KG1 (cell line): ENCODE data around the gene ST6GAL2.

Source experiments
- DNase-seq: peaks from one replicate; lab custom pipeline; 2025; lab: John Stamatoyannopoulos, UW

Gene ST6GAL2

DNA sequence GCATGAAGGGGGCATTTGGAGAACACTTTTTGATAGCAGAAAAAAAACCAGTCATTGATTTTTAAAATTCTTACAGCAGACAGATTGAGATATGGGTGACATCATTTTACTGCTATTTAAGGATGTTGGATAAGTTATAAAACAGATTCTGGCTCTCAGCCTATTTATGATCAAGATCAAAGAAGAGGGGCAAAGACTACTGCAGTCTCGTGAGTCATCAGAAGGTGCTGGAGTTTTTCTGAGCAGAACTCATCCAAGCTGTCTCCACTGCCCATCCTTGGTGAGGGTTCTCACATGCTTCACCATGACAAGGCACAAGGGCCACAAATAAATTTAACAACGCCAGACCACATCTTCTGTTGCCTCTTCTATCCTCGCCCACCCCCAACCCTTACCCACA, 58.8 kb downstream of the ST6GAL2 start:
- no peak for DNase-seq

DNA sequence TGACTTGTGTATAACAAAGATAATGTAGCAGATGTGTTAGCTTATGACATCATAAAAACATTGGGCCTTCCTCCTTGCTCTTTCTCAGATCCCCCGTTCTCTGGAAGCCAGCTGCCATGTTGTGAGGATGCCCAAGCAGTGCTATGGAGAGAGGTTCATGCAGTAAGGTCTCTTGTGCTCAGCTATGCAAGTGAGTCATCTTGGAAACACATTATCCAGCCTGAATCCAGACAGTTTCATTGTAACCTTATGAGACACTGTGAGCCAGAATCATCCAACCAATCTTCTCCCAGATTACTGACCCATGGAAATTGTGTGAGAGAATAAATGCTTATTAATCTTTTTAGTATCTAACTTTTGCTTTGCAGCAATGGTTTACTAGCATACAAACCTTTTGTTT, 60.8 kb downstream of the ST6GAL2 start:
- no peak for DNase-seq

DNA sequence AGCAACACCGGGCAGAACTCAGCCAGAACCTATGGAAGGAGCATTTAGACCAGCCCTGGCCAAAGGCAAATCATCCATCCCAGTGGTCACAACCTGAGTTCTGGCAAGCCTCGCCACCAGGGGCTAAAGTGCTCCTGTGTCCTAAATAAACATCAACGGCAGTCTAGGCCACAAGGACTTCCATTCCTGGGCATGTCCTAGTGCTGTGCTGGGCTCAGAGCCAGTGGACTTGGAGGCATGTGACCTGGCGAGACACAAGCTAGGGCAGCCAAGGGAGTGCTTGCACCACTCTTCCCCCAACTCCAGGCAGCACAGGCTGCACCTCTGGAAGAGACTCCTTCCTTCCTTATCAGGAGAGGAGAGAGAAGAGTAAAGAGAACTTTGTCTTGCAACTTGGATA, 69.0 kb downstream of the ST6GAL2 start:
- no peak for DNase-seq

DNA sequence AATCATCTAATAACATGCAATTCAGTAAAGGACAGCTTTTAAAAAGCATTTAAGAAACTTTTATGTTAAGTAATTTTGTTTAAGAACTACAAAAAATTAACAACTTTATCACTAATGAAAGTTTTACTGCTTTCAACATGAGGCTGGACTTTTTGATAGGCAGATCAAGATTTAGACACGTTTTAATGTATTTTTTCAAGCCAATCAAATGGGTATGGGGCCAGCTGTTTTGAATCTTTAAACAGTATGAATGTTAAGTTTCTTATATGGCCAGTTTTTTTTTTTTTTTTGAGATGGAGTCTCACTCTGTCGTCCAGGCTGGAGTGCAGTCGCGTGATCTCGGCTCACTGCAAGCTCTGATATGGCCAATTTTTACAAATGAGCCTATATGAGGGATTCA, 73.1 kb downstream of the ST6GAL2 start:
- no peak for DNase-seq

DNA sequence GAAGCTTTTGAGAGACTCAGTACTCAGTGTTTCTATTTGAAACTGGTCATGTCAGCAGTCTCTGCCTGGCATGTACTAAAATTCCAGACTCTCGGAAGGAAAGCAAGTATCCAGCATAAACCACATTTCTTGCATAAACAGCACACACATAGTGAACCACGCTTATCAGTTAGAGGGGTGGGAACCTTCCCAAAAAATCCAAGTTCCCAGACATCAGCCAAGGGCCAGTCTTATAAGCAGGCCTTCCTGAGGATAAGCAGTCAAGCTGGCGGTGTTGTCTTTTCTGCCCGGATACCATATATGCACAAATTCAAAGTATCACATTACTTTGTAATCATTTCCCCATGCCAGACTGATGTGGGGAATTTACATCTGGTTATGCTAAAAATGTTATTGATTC, 73.6 kb downstream of the ST6GAL2 start:
- DNase-seq = no peak

DNA sequence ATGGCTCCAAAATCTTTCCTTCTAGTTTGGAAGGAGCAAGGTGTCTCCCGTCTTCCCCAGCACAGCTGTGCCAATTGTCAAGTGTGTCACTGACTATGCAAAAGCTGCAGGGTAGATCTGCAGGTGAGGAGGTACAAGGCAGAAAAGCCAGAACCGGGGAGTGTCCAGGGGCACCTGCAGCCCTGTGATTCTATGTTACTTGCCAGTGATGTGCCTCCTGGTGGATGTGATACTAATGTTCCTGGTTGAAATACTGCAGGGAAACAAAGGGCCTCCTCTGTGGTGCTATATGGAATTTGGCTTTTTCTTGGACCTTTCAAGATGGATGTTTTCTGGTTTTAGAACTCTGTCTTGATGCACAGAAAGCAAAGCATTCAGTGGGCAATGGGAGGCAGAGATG, 80.3 kb downstream of the ST6GAL2 start:
- DNase-seq = no peak

DNA sequence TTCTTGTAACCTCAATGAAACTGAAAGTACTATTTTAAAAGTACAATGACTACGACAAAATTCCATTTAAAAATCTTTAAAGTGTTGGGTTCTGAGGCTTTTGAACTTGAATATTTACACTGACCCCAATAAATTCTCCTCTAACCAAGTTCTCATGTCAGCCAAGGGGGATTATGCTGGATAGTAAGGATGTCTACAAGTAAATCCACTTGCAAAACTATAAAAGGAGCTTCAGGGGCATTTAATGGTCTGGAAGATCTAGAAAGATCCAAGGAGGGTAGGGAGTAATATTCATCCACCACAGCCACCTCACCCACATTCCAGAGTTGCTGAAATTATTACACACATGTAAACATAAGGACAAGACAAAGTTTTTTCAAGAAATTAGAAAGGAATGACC, 81.8 kb downstream of the ST6GAL2 start:
- no peak for DNase-seq

DNA sequence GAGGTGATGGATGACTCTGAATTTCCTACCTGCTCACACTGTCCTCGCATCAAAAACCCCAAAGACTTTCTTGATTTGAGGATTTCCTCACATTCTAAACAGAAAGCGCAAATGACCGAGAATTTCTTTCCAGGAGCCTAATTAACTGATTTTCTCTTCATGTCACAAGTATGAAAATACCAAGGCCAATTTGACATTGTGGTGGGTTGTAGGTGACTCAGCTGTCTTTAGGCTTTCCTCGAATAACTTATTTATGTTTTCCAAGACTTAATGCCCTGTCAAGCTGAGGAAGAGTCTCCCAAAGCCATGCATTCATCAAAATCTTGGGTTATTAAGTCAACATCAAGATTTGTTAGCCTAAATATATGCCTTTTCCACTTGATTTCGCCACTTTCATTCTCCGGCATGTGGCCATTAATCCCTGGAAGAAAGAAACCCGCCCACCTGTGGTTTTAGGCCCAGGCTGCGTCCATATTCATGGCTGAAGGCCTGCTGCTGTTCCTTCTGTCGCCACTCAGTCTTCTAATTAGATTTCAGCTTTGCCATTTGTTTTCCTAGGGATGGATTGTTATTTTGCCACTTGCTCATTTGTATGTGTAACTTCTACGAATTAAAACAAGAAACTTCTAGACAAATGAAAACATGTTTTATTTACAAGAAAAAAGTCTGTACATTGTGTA, 84.9 kb downstream of the ST6GAL2 start:
- no peak for DNase-seq

DNA sequence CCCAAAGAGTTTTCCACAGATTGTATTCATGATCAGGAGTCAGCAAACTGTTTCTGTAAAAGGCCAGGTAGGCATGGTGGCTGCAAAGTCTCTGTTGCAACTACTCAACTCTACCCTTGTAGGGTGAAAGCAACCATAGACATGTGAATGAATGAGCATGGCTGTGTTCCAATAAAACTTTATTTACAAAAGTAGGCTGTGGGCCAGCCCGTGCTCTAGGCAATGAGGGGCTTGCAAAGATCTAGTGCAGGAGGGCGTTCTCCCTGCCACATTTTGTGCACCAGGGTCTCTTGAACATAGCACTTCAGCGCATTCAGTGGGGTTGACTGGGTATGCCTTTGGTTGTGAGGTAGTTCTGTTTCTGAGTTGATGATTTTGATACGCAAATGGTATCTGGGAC, 85.8 kb downstream of the ST6GAL2 start:
- DNase-seq = no peak

DNA sequence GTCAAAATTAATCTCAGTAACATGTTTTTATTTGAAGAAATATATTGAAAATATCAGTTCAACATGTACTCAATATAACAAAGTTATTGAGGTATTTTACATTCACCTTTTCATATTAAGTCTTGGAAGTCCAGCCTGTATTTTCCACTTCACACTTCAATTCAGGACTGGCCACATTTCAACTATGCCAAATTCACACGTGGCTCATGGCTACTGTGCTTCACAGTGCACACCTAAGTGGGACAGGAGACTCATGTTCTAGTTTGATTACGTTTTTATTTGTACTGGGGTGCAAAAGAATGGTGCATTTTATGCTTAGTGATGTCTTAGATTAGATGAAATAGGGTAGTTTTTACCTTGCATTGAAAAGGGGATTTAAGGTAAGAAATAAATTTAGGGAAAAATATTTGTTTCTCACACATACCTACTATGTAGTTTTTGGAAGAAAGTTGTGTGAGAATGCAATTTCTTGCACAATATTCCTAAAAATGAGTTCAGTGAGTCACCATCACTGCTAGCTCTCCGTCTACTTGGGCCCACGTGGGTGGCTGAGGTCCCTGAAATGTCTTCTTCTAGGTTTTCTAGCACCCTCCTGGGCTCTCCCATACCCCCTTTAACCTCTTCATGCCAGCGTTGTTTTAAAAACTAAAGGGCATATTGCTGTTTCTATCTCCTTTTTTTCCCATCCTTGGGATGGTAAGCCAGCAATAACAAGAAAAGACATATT, 87.0 kb downstream of the ST6GAL2 start:
- DNase-seq = no peak

DNA sequence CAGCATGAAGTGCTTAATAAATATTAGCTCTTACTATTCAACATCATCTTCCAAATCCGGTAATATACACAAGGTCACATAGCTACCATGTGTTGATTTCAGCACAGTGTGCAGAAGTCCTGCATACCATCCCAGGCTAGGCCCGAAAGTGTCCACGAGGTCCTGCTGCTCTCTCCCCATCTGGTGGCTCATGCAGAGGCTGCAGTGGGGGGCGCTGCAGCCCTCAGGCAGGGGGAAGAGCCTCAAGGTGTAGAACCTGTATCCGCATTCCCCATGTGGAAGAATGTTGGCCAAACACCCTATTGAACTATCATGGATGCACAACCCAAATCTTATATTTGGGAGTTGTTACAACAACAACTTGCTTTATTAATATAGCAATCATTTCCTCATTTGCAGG, 88.5 kb downstream of the ST6GAL2 start:
- DNase-seq = no peak

DNA sequence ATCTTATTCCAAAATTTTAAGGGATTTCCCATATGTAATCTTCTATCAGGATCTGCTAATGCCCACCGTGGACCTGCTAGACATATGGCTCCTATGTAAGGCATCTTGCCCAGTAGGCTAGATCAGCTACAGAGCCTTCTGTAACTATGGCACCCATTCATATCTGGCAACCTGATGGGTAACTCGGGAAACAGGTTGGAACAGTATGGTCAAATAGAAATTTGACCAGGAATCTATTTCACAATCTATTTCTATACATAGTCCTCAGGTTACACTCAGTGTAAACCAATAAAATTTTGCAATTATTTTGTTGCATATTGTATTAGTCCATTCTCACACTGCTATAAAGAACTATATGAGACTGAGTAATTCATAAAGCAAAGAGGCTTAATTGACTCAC, 93.3 kb downstream of the ST6GAL2 start:
- DNase-seq = no peak

DNA sequence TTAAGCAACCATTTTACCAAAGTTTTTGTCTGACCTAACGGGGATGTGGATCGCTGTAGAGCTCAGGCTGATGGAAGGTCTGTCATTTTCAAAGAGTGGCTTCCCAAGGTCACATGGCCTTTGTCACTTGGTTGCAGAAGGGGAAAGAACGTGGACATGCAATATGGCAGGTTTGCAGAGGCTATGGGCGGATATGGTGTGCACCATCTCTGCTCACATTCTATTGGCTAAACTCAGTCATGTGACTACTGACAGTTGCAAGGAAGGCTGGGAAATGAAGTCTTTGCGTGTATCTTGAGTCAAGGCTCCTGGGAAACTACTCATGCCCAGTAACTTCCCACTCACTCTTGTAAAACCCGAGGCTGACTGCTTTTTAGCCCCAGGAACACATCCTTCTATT, 96.8 kb downstream of the ST6GAL2 start:
- no peak for DNase-seq

DNA sequence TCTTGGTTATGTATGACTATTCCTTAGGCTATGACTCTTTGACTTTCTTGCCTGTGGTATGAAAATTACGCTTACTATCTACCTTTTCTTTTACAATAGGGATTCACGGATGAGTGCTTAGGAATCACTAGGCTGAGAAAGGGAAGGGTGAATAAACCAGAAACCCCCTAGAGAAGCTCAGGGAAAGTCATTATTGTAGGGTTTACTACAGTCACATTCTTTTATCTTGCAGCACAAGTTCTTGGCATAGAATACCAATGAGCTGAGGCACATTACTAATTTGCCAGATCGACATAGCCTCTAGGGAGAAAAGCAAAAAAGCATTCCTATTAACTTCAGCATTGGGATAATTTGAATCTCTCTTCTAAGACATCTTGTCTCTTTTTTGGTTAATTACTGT, 103.3 kb downstream of the ST6GAL2 start:
- DNase-seq = no peak

DNA sequence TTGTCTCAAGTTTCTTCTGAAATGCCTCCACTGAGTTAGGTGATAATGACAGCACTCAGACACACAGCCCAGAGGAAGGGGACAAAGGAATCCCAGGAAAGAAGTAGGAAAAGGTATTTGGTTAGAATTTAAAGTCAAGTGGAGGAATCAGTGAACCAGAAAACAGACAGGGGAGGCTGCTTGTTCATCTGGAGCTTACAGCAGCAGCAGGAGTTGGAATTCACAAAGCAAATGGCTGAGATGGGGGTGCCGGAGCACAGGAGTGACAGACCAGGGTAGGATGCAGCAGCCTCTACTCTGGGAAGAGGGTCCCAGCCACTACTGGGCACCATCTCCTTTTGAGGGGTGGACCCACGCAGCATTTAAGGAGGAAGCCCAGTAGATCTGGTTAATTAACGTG, 104.8 kb downstream of the ST6GAL2 start:
- no peak for DNase-seq

DNA sequence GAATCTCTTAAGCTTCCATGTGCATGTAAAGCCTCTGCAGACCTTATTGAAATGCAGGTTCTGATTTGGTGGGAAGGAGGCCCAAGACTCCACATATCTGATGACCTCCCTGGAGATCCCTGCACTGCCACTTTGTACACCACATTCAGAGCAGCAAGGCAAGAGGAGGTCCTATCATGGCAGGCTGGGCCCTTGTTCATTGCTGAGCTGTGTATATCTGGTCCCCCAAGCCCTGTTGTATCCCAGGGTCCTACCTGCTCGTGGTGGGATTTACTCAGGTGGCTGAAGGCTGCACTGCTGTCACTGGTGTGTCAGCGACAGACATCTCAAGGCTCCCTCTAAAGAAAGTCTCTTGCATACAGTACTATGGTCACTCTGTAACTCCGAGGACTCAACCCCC, 114.2 kb downstream of the ST6GAL2 start:
- no peak for DNase-seq

DNA sequence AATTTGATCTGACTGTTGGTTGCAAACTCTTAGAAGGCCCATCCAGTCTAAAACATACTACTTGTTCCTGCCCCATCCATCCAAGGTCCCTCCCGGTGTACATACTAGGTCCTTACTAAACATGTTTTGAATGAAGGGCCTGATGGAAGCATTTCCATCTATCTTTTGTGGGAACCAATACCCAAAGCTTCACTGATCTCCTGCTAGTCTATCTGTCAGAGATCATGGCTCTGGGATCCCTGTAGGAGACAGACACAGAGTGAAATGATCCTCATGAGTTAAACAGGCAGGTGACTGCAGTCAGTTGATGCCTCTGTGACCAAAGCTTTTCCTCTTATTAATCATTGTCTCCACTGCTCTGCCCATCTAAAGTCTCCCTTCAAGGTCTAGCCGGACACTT, 115.0 kb downstream of the ST6GAL2 start:
- DNase-seq = no peak

DNA sequence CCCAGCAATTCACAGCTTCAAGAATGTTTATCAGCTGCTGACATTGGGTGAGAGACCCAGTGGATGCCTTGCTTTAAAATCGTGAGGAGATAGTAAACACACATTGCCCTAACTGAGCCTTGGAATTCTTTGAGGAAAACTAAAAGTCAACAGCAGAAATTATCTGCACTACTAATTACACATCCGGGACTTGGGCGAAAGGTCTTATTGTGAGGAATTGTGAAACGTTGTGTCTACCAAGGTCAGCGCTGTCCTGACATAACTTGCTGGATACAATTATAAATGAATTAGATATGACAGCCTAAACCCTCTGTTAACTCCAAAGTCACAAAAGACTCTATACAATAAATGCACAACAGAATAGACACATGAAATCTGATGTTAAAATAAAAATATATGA, 121.4 kb downstream of the ST6GAL2 start:
- no peak for DNase-seq

DNA sequence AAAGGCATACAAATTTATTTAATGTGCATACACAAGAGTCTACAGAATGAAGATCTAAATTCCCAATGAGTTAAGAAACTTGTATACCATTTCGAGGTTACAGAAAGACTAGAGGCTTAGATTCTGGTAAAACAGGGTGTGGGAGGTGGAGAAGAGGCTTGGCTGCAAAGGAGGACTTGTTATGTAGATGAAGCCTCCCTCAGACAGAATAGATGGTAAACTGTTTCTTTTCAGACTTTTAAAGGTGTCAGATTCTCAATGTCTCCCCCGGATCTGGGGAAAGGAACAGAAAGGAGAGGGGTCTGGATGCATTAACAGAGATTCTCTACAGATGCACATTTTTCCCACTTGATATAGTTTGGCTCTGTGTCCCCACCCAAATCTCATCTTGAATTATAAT, 126.0 kb downstream of the ST6GAL2 start:
- DNase-seq = no peak

DNA sequence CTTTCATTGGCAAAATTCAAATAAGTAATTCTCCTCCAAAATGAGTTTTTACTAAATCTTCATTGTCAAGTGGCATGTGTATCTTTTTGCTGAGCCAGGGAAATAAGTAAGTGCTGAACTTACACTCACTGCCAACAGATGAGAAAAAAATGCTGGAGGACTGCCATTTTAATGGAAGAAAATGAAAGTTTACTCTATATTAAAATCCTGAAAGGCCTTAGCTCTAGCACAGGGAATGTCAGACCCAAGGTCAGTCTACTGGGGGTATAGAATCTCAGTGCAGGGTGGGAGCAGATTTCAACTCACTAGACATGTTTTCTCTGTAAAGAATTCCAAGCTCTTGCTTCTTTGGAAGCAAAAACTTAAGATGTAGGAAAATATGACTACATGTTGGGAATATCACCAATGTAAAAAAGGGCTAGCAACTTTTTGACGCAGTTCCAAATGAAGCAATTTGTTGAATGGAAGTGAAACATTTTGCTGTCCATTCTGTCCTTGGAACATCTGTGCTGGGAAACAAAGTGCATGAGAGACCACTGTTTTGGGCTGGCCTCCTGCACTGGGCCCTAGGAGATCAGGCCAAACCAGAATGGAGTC, 127.0 kb downstream of the ST6GAL2 start:
- no peak for DNase-seq
